Activated T-helper 17 cell treated with anti-CD3 and anti-CD28 coated beads, Interleukin-2, amount 50 U/mL, for 72 hours (primary cell): ENCODE measurements around the gene SLC35E1. TPM values are rescaled to one million over a fixed set of nuclear protein-coding genes. Genes with fewer than 3 reads are reported as not detected.
A peak's percentile ranks its signal among the peaks of the same experiment; 100 is the strongest.

Experiments used
- ATAC-seq: fragments of 150-1000 bp; cut with Tn5 transposase; replicated peaks from 2 replicates; pipeline ENCODE4 v1.10.0; 2021; ENCODE audit warnings: mild to moderate bottlenecking, moderate library complexity
- H3K27ac Mint-ChIP-seq: one replicate; pipeline ENCODE4 v1.8.0; 2022; ENCODE audit warnings: mixed read lengths
- H3K27me3 Mint-ChIP-seq: one replicate; pipeline ENCODE4 v1.8.0; 2022; ENCODE audit warnings: mixed read lengths
- H3K36me3 Mint-ChIP-seq: one replicate; pipeline ENCODE4 v1.8.0; 2022; ENCODE audit warnings: low read depth, mild to moderate bottlenecking, mixed read lengths
- H3K4me1 Mint-ChIP-seq: one replicate; pipeline ENCODE4 v1.8.0; 2022; ENCODE audit warnings: mixed read lengths
- H3K4me3 Mint-ChIP-seq: one replicate; pipeline ENCODE4 v1.8.0; 2022; ENCODE audit warnings: mild to moderate bottlenecking, mixed read lengths
- H3K9me3 Mint-ChIP-seq: one replicate; pipeline ENCODE4 v1.8.0; 2022; ENCODE audit warnings: mixed read lengths
- total RNA-seq, 2 donors: library from RNA; stranded (reverse); gene quantifications; one replicate each; pipeline ENCODE4 v1.2.3, GENCODE V29; 2022

The SLC35E1 gene
- total RNA-seq, 2 donors from 2014 or later, result 71.8 to 117 TPM

DNA sequence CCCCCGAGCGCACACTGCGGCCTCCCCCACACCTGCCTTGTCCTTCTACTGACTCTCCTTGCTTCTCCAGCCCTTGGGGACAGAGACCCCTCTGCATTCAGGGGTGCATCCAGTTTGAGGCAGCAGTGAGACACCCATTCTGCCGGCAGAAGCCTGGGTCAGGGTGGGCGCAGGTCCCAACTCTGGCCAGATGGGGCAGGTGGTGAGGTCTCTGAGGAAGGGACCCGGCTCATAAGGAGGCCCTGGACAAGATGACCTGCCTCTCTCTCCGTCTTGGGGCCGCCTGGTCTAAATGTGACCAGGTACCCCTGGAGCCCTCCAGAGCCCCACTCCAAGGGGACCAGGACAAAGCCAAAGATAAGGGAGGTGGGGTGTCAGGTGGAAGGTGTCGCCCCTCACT lies 36.1 kb downstream of the SLC35E1 start:
- Mint-ChIP-seq H3K36me3 (peaks cover 97% of the 10 kb centered on the region), H3K9me3 (no peaks in the 10 kb centered on the region), H3K27ac (no peak overlapping the region), H3K4me3 (no peak overlapping the region), H3K27me3 (no peaks in the 10 kb centered on the region), H3K4me1 (peaks cover 22% of the 10 kb centered on the region)
- ATAC-seq, result no peak

DNA sequence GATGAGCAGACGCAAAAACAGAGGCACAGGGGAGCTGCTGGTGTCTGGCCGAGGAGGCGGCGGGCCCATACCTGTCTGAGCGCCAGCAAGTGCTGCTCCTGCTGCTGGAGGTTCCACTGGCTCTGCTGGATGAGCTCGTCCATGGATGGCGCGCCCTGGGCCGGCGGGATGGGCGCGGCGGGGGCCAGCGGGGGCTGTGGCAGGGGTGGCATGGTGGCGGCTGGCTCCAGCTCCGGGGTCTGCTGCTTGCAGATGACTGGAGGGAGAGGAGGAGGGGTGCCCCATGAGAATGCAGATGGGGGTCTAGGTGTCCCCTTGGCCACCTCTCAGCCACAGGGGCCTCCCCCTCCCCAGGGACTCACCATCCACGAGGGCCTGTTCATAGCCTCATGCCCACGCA lies 36.8 kb downstream of the SLC35E1 start:
- no peak overlapping the region for H3K27ac Mint-ChIP-seq
- peaks cover 22% of the 10 kb centered on the region for H3K4me1 Mint-ChIP-seq
- no peak overlapping the region for H3K4me3 Mint-ChIP-seq
- H3K36me3 Mint-ChIP-seq, result peaks cover 97% of the 10 kb centered on the region
- H3K27me3 Mint-ChIP-seq, result no peaks in the 10 kb centered on the region
- no peak for ATAC-seq
- no peaks in the 10 kb centered on the region for H3K9me3 Mint-ChIP-seq

DNA sequence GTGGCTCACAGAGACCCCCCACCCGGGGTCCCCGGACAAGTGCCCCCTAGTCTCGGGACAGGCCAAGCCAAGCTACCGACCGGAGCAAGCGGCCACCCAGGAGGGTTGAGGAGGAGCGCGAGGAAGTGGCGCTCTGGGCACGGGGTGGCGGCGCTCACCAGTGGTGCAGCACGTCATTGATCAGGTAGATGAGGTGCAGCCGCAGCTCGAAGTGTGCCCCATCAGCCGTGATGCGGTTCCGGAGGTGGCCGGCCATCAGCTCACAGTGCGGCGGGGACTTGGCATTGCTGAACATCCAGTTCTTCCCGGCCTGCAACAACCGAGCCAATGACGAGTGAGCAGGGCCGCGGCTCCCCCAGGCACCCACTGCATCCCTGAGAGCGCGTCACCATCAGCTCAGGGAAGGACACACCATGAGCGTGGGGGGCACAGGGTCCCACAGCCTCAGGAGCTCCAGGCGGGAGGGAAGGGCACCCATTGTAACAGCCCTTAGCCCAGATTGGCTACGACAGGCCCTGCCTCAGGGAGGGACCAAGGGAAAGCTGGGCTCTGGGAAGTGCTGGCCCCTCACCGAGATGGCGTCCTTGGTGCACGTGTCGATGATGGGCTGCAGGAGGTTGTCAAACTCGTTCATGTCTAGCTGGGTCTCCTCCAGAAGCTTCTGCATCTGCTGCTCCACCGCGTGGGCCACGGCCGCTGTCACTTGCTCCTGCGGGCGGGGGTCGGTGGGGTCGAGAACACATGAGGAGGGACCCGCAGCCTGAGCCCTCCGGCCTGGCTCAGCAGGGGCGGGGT lies 39.6 kb downstream of the SLC35E1 start:
- peaks cover 96% of the 10 kb centered on the region for H3K36me3 Mint-ChIP-seq
- no peaks in the 10 kb centered on the region for H3K27me3 Mint-ChIP-seq
- no peak overlapping the region for H3K4me3 Mint-ChIP-seq
- peaks cover 5% of the 10 kb centered on the region for H3K4me1 Mint-ChIP-seq
- no peak for ATAC-seq
- H3K27ac Mint-ChIP-seq, result no peak overlapping the region
- no peaks in the 10 kb centered on the region for H3K9me3 Mint-ChIP-seq

DNA sequence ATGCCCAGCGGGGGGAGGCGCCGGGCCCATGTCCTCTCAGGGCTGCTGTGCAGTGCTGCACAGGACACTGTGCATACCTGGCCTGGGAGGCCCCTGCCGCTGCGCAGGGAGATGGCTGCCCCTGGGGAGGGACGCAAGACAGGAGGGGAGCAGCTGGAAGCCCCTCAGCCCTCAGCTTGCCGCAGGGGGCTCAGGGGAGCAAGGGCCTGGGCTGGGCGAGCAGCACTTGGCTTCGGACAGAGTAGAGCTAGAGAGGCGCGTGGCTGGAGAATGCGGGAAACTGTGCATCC lies 40.9 kb downstream of the SLC35E1 start:
- ATAC-seq, result no peak
- Mint-ChIP-seq H3K9me3 (no peaks in the 10 kb centered on the region), H3K27ac (no peak overlapping the region), H3K4me3 (no peak overlapping the region), H3K4me1 (no peaks in the 10 kb centered on the region), H3K36me3 (peaks cover 96% of the 10 kb centered on the region), H3K27me3 (no peaks in the 10 kb centered on the region)

DNA sequence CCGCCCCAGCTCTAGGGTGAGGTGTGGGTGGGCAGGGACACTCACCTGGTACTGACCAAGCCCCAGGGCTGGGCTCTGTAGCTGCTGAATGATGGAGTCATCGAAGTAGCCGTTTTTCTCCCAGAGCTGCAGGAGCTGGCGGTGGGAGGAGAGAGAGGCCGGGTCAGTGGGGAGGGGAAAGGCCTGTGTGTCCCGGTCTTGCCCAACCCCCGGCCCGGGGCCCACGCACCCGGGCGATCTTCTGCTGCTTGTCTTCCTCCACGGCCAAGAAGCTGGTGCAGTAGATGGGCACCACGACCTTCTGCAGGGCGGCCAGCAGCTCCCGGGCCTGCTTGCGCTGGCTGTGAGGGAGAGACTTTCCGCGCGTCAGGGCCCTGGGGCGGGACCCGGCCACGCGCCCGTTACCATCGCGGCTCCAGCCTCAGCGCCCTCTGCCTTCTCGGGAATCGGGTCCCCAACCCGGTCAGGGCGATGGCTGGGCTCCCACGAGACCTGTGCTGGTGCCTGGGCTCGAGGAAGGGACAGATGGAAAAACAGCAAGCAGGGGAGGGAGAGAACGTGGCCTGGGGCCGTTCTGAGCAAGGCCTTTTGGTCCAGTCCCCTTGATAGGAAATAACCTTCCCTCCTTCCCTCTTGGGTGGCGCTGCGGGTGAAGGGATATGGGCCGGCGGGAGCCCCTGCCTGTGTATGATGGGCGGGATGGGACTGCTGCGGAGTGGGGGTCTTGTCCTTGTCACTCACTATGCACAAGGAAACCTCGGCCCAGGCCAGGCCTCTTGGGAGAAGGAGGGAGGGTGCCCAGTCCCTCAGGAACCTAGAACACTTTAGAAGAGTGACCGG lies 41.5 kb downstream of the SLC35E1 start:
- no peaks in the 10 kb centered on the region for H3K27me3 Mint-ChIP-seq
- no peak overlapping the region for H3K27ac Mint-ChIP-seq
- no peaks in the 10 kb centered on the region for H3K9me3 Mint-ChIP-seq
- H3K36me3 Mint-ChIP-seq, result peaks cover 96% of the 10 kb centered on the region
- no peak for ATAC-seq
- no peak overlapping the region for H3K4me3 Mint-ChIP-seq
- no peaks in the 10 kb centered on the region for H3K4me1 Mint-ChIP-seq

DNA sequence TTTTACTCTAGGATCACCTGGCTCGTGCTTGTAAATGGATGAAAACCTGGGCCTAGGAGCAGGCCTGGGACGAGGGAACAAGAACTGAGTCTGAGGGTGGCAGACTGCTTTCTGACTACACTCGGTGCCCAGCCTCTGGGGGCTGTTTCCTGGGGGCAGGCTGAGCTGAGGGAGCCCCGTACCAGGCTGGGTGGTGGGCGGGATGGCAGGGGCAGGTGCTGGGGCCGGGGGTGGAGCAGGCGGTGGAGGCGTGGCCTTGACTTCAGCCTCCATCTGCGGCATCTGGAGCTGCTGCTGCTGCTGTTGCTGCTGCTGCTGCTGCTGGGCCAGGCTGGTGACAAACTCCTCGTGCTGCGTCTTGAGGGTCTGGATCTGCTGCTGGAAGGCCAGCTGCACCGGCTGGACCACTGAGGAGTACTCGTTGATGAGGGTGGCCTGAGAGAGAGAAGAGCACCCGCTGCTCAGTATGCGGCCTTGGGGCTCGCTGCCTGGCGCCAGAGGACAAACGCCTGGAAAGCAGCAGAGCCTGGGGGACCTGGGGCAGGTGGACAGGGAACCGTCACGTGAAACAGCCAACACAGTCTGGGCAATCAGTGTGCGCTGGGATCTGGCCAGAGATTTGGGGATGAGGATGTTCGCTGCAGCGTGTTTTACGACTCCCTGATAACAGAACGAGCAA lies 42.6 kb downstream of the SLC35E1 start:
- Mint-ChIP-seq H3K36me3 (peaks cover 95% of the 10 kb centered on the region), H3K4me3 (no peak overlapping the region), H3K27me3 (no peaks in the 10 kb centered on the region), H3K4me1 (no peaks in the 10 kb centered on the region), H3K9me3 (no peaks in the 10 kb centered on the region), H3K27ac (no peak overlapping the region)
- ATAC-seq, result no peak

DNA sequence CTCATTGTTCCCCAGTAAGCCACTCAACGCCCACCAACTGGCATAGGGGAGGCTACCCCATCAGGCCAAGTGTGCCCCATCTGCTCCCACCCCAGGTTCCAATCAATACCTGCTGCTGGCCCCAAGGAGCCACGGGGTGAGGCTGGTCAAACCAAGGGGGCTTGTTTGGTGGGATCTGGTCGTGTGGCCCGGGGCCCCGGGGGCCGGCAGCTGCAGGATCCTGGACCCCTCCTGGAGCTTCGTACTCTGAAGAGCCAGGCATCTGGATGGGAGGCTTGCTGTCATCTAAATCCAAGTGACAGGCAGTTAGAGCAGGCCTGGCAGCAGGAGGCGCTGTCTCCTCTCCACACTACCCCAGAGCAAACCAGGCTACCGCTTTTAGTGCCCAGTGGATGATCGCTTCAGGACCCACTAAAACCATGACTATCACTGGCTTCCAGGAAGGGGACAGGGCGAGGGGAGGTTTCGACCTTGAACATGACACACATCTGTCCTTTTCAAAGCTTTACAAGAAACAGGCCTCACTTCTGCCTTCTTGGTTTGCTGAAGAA lies 44.2 kb downstream of the SLC35E1 start:
- Mint-ChIP-seq H3K36me3 (peaks cover 93% of the 10 kb centered on the region), H3K4me1 (no peaks in the 10 kb centered on the region), H3K27ac (peak overlapping the region; percentile 33), H3K4me3 (no peak overlapping the region), H3K9me3 (no peaks in the 10 kb centered on the region), H3K27me3 (no peaks in the 10 kb centered on the region)
- ATAC-seq, result peak; percentile 90

DNA sequence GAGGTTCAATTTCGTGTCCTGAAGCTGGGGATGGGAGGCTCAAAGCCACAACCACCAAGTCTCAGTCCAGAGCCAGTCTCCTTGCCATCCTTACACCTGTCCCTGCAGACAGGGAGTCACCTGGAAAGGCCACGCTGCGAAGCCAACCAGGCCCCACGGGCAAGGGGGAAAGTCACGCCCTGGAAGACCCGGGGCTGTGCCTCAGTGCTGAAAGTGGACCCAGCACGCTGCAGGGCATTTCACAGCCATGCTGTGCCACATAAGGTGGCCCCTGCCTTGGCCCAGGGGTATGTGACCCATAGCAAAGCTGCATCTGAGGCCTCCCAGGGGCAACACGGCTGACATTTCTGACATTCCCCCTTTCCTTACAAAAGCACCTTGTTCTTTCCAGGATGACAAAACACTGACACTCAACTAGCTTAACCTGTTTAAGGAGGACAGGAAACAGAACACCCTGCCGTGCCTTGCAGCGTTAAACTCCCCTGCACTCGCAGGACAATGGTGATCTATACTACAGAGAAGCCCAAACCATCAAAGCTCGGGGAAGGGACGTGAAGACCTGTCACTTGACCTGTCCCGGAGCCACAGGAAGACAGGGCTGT lies 44.8 kb downstream of the SLC35E1 start:
- no peaks in the 10 kb centered on the region for H3K9me3 Mint-ChIP-seq
- H3K27me3 Mint-ChIP-seq, result no peaks in the 10 kb centered on the region
- ATAC-seq, result no peak
- H3K4me1 Mint-ChIP-seq, result no peaks in the 10 kb centered on the region
- H3K36me3 Mint-ChIP-seq, result peaks cover 93% of the 10 kb centered on the region
- H3K4me3 Mint-ChIP-seq, result no peak overlapping the region
- H3K27ac Mint-ChIP-seq, result peak overlapping the region; percentile 33

DNA sequence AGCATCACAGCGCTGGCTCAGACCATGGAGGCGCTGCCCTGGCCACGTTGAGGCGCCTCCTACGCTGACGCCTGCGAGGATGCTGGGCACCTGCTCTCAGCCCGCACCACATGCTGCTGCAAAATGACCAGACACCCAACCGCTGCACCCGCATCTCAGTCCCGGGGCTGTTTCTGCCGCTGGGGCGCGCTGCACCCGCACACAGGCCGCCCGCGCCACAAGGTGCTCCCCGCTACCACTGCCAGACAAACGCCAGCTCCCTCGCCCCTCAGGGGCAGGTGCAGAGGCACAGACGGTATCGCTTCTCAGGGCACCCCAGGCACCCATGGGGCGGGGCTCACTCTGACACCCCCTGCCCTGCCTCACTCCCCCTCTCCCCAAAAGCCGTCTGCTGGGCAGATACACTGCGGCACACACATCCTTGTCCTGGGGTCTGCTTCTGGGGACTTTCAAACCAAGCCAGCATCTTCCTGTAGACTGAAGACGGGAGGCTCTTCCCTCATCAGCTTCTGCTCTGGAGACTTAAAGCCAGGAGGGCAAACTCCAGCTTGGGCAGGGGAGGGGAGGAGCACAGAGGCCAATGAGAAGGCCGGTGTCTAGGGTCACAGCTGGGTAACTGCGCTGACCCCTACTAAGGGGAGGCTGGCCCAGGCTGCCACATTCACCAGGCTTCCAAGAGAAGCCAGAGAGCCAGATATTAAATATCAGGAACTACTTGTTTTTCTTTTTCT lies 46.3 kb downstream of the SLC35E1 start:
- no peak for ATAC-seq
- Mint-ChIP-seq H3K27me3 (no peaks in the 10 kb centered on the region), H3K4me3 (no peak overlapping the region), H3K27ac (no peak overlapping the region), H3K9me3 (no peaks in the 10 kb centered on the region), H3K4me1 (no peaks in the 10 kb centered on the region), H3K36me3 (peaks cover 90% of the 10 kb centered on the region)

DNA sequence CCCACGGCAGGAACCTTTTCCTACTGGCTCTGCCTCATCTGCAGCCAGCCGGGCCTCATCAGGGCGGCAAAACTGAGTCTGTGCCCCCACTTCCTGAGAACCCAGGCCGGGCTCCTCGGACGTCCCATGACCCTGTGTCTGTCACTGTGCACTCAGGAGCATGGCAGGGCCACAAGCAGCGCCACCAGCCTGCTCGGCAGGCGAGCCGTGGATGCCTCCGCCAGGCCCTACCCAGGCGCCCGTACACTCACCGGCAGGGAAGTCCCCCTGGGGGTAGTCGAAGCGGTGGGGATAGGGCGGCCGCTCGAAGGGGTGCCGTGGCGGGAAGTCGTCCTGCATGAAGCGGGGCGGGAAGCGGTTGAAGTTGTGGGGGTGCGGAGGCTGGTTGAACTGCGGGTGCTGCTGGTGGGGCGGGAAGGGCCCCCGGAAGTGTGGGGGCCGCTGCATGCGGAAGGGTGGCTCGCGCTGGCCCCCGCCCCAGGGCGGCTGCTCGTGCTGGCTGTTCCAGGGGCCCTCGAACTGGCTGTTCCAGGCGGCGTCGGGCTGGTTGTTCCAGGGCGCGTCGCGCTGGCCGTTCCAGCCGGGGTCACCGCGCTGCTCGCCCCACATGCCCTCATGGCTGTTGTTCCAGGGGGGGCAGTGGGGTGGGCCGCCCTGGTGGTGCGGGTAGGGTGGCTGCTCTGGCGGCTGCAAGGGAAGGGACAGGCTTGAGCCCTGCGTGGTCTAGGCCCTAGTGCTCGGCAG lies 47.1 kb downstream of the SLC35E1 start:
- H3K27me3 Mint-ChIP-seq, result no peaks in the 10 kb centered on the region
- H3K4me1 Mint-ChIP-seq, result no peaks in the 10 kb centered on the region
- peaks cover 90% of the 10 kb centered on the region for H3K36me3 Mint-ChIP-seq
- no peak overlapping the region for H3K4me3 Mint-ChIP-seq
- H3K27ac Mint-ChIP-seq, result no peak overlapping the region
- ATAC-seq, result no peak
- no peaks in the 10 kb centered on the region for H3K9me3 Mint-ChIP-seq

DNA sequence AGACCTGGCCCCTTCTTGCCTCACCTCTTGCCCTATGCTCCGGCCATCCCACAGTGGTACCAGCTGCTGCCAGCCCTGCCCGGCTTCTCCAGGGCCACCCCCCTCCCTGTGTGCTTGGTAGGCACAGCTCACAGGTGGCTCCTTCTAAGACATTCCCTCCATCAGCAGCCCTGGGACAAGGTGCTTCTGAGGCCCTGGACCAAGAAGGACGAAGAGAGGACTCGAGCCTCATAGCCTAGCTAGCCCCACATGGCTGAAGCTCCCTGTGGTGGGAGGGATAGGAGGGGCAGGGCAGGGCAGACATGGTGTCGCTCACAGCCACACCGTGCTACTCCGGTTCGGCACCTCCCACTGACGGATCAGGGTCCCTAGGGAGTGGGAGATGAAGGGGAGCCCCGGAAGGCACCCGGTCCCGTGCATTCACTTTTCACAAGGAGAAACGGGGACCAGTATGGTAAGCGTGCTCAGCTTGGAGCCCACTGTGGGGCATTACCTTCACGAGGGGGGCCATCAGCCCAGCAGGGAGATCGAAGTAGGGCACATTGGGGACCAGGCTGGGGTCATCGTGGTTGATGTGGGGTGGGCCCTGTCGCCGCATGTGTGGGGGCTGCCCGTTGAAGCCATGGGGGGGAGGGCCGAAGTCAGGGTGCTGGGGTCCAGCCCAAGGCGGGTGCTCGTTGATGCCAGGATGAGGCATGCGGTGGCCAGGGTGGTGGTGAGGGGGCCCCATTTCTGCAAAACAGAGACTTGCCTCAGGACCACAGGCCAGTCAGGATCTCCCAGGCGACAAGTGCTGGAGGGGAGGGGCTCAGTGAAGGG lies 49.4 kb downstream of the SLC35E1 start:
- no peak for ATAC-seq
- H3K36me3 Mint-ChIP-seq, result peaks cover 91% of the 10 kb centered on the region
- no peaks in the 10 kb centered on the region for H3K4me1 Mint-ChIP-seq
- H3K27ac Mint-ChIP-seq, result no peak overlapping the region
- H3K4me3 Mint-ChIP-seq, result no peak overlapping the region
- no peaks in the 10 kb centered on the region for H3K27me3 Mint-ChIP-seq
- H3K9me3 Mint-ChIP-seq, result no peaks in the 10 kb centered on the region

DNA sequence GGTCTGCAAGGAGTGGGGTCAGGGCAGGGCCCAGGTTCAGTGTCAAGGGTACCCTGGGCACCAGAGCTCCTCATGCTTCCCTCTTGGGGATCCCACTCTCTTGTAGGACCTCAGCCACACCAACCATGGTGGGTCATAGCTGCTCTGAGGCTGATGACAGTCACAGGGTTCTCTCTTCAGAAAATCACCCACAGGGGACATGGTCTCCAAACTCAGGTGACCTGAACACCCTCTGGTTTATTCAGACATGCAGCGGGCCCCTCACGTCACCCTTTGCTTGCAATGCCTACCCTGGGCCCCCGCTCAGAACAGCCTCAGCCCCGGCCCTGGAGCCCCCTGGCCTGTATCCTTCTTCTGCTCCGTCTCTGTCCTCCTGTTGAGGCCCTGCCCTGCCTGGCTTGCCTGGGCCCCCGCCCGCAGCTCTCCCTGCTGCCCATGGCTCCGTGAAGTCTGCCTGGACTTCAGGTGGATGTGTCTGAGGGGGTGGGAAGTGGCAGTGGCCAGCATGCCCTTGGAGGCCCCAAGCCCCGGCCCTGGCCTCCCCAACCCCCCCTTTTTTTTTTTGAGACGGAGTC lies 50.4 kb downstream of the SLC35E1 start:
- Mint-ChIP-seq H3K36me3 (peaks cover 91% of the 10 kb centered on the region), H3K9me3 (no peaks in the 10 kb centered on the region), H3K4me1 (no peaks in the 10 kb centered on the region), H3K27ac (no peak overlapping the region), H3K27me3 (no peaks in the 10 kb centered on the region), H3K4me3 (no peak overlapping the region)
- ATAC-seq, result no peak
